ENCODE measurements around the gene SAMD7.

Gene SAMD7

DNA sequence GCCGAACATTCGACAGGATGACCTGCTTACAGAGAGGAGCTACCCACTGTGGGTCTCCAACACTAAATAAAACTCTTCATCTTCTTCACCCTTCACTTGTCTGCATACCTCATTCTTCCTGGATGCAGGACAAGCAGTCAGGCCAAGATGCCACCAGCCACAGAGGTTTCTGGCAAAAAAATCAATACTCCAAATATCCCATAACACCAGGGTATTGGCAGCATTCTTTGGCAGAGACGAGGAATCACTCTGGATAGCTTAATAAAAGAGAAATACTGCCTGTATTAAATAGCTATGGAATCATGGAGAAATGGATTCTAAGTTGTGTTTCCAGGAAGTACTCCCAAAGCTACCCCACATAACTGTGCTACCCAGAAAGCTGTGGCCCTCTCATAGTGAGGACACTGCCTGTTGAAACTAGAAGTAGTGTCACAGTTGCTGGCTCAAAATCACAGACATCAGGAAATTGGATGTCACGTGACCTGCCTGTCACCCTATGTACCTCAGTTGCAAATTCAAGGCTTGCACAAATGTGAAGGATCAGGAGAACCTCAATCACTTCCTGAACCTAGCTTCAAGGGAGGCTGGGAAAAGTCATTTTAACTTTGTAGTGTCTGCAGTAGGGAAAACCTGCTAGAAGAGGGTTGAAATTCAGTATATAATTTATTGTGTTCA lies 30.7 kb upstream of the SAMD7 start:
- in situ Hi-C loops (cut with MboI; ENCODE audit: low sequenced_read_pairs, unreplicated experiment), result no loop called here
- DNase-seq (ENCODE audit: low spot score), result no peak
- TF ChIP-seq, protein P1, sequence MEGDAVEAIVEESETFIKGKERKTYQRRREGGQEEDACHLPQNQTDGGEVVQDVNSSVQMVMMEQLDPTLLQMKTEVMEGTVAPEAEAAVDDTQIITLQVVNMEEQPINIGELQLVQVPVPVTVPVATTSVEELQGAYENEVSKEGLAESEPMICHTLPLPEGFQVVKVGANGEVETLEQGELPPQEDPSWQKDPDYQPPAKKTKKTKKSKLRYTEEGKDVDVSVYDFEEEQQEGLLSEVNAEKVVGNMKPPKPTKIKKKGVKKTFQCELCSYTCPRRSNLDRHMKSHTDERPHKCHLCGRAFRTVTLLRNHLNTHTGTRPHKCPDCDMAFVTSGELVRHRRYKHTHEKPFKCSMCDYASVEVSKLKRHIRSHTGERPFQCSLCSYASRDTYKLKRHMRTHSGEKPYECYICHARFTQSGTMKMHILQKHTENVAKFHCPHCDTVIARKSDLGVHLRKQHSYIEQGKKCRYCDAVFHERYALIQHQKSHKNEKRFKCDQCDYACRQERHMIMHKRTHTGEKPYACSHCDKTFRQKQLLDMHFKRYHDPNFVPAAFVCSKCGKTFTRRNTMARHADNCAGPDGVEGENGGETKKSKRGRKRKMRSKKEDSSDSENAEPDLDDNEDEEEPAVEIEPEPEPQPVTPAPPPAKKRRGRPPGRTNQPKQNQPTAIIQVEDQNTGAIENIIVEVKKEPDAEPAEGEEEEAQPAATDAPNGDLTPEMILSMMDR (IDR thresholded peaks at IDR 0.05; ENCODE audit: borderline replicate concordance, control extremely low read depth, extremely low read depth, insufficient read depth, missing control alignments), result no peak

DNA sequence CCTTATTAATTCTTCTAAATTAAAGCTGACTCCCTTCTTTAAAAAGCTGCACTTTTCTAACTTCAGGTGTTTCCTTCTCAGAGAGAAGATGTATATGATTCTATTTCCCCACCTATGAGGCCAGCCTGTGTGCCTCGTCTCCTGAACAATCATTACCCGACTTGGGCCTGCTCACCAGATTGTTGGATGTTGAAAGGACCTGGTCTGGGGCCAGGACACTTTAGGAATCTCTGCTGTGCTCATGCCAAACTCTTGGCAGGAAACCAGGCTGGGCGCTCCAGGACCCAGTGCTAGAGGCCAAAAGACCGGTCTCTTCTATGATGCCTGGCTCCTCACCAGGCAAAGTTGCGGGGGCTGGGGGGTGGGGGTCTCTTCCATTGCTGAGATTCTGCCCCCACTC lies 24.7 kb upstream of the SAMD7 start:
- DNase-seq (ENCODE audit: low spot score), result no peak
- TF ChIP-seq, protein P1 (IDR thresholded peaks at IDR 0.05; ENCODE audit: borderline replicate concordance, control extremely low read depth, extremely low read depth, insufficient read depth, missing control alignments), result no peak
- in situ Hi-C loops (cut with MboI; ENCODE audit: low sequenced_read_pairs, unreplicated experiment), result no loop called here

DNA sequence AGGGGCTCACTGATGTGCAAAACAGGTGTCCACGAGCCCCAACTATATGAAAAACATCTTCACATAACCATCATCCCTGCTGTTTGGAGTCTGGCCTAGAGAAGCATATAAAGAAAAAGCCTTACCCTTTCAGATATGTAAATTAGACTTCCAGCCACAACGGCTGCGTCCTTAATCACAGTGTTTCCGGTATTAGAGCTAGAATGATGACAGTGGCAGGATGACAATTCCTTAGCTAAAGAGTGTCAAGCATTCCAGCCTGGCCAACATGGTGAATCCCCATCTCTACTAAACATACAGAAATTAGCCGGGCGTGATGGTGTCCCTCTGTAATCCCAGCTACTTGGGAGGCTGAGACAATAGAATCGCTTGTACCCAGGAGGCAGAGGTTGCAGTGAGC lies 19.5 kb upstream of the SAMD7 start:
- in situ Hi-C loops (cut with MboI; ENCODE audit: low sequenced_read_pairs, unreplicated experiment), result no loop called here
- TF ChIP-seq, protein P1 (IDR thresholded peaks at IDR 0.05; ENCODE audit: borderline replicate concordance, control extremely low read depth, extremely low read depth, insufficient read depth, missing control alignments), result no peak
- no peak for DNase-seq (ENCODE audit: low spot score)

DNA sequence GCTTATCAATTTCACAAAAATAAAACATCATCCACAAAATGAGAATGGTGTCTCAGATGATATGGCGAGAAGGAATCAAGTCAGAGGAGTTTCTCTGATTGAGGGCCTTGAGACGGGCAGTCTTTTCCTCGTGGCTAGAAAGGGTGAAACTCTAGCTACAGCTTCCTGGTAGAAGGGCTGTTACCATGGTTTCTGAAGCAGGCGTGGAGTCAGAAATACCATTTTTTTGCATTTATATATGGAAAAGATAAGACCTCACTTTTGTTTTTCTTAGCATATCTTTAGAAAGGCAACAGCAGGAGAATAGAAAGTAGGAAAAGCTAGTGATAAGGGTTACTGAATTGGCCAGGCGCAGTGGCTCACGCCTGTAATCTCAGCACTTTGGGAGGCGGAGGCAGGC lies 17.3 kb upstream of the SAMD7 start:
- TF ChIP-seq, protein P1 (IDR thresholded peaks at IDR 0.05; ENCODE audit: borderline replicate concordance, control extremely low read depth, extremely low read depth, insufficient read depth, missing control alignments), result no peak
- in situ Hi-C loops (cut with MboI; ENCODE audit: low sequenced_read_pairs, unreplicated experiment), result no loop called here
- DNase-seq (ENCODE audit: low spot score), result no peak

DNA sequence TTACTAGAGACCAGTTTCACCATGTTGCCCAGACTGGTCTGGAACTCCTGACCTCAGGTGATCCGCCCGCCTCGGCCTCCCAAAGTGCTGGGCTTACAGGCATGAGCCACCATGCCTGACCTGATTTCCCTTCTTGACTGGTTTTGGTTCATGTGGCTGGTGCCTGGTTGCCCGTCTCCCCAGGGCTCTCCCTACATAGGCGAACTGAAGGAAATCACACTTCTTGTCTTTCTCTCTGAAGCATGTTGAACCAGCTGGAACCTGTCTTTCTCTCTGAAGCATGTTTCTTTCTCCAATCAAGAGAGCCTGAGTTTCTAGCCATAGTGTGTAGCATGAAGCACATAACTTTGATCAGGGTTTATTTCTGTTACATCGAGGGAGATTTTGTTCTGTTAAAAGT lies 16.3 kb upstream of the SAMD7 start:
- no peak for DNase-seq (ENCODE audit: low spot score)
- in situ Hi-C loops (cut with MboI; ENCODE audit: low sequenced_read_pairs, unreplicated experiment), result no loop called here

DNA sequence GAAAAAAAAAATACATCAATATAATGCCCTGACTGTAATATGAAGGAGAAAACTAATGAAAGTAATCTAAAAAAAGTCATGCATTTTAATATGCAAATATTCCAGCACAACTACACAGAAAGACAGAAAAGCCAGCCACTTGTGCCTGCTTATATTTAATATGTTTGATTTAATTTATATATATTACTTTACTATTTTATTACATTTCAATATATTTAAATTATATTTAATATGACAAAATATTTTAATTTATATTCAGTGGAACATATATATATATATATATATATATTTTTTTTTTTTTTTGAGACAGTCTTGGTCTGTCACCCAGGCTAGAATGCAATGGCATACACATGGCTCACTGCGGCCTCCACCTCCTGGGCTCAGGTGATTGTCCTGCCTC lies 14.1 kb upstream of the SAMD7 start:
- in situ Hi-C loops (cut with MboI; ENCODE audit: low sequenced_read_pairs, unreplicated experiment), result no loop called here

More for the DNA sequence above, 16.3 kb upstream of the SAMD7 start:
- TF ChIP-seq, protein P1 (IDR thresholded peaks at IDR 0.05; ENCODE audit: borderline replicate concordance, control extremely low read depth, extremely low read depth, insufficient read depth, missing control alignments), result no peak

More for the DNA sequence above, 14.1 kb upstream of the SAMD7 start:
- DNase-seq (ENCODE audit: low spot score), result no peak
- TF ChIP-seq, protein P1 (IDR thresholded peaks at IDR 0.05; ENCODE audit: borderline replicate concordance, control extremely low read depth, extremely low read depth, insufficient read depth, missing control alignments), result no peak
